H1 (cell line): ENCODE measurements around the gene FAM120A. TPM values are rescaled to one million over a fixed set of nuclear protein-coding genes. Genes with fewer than 3 reads are reported as not detected.

Experiments
- CTCF ChIA-PET: fragments of 300-600 bp; sonication (Branson Sonifier 250); formaldehyde crosslinking; loops from one replicate; lab custom pipeline; 2021; ENCODE audit not compliant: partially characterized antibody; lab: Charles Lee
- POLR2A ChIA-PET: fragments of 300-600 bp; sonication (Branson Sonifier 250); formaldehyde crosslinking; loops from one replicate; lab custom pipeline; 2021; ENCODE audit warnings: inconsistent platforms; ENCODE audit not compliant: partially characterized antibody; lab: Charles Lee
- DNase-seq, 2 experiments: peaks; one replicate each; pipeline versions ENCODE4 v3.0.0 to v3.0.0-alpha.2; 2010 to 2022; ENCODE audit warnings: low spot score in 2 of 2, low read depth in 1 of 2, mixed read lengths in 1 of 2
- FAIRE-seq: peaks from 2 replicates; lab custom pipeline; 2011; peaks lifted over from hg19 to GRCh38; lab: Jason Lieb, UNC
- H2AFZ ChIP-seq: 2 replicates; pipeline ENCODE4 v1.8.1; 2012; ENCODE audit warnings: low read length, inconsistent platforms
- H2AK5ac ChIP-seq: 2 replicates; pipeline ENCODE4 v1.6.1; 2013; ENCODE audit warnings: low read depth, low read length
- H2BK120ac ChIP-seq: replicated peaks from 2 replicates; pipeline ENCODE3; 2013; ENCODE audit warnings: low read depth, low read length, inconsistent platforms
- H2BK12ac ChIP-seq: 2 replicates; pipeline ENCODE4 v1.6.1; 2013; ENCODE audit warnings: low read depth, low read length
- H2BK15ac ChIP-seq: 2 replicates; pipeline ENCODE4 v1.6.1; 2013; ENCODE audit warnings: low read length
- H2BK20ac ChIP-seq: 2 replicates; pipeline ENCODE4 v1.6.1; 2013; ENCODE audit warnings: low read length
- H2BK5ac ChIP-seq: 2 replicates; pipeline ENCODE4 v1.6.1; 2013; ENCODE audit warnings: low read depth, low read length
- H3K14ac ChIP-seq: 2 replicates; pipeline ENCODE4 v1.6.1; 2013; ENCODE audit warnings: inconsistent platforms; ENCODE audit not compliant: insufficient read length
- H3K18ac ChIP-seq: 2 replicates; pipeline ENCODE4 v1.6.1; 2013; ENCODE audit warnings: low read length; ENCODE audit errors: extremely low read depth
- H3K23ac ChIP-seq: 2 replicates; pipeline ENCODE4 v1.6.1; 2013; ENCODE audit warnings: inconsistent platforms; ENCODE audit not compliant: insufficient read length
- H3K23me2 ChIP-seq: 2 replicates; pipeline ENCODE4 v1.6.1; 2013; ENCODE audit warnings: low read depth, low read length
- H3K27ac ChIP-seq: 2 replicates; pipeline ENCODE4 v1.6.1; 2011; ENCODE audit warnings: low read depth, low read length, inconsistent platforms
- H3K27me3 ChIP-seq, 4 experiments: replicated peaks in 1 of 4; 1 replicate in 1 of 4; 2 replicates in 3 of 4; pipeline versions ENCODE4 v1.6.1 to v1.8.1; 2011 to 2013; ENCODE audit warnings: low read length in 3 of 4, mild to moderate bottlenecking in 3 of 4, inconsistent platforms in 2 of 4, mixed read lengths in 2 of 4, moderate library complexity in 1 of 4; ENCODE audit not compliant: control insufficient read depth in 3 of 4, insufficient read depth in 3 of 4; ENCODE audit errors: extremely low read depth in 1 of 4
- H3K36me3 ChIP-seq, 4 experiments: 2 replicates each; pipeline versions ENCODE4 v1.6.1 to v1.8.1; 2011 to 2013; ENCODE audit warnings: mild to moderate bottlenecking in 4 of 4, low read length in 3 of 4, moderate library complexity in 2 of 4, control low read depth in 1 of 4, inconsistent platforms in 1 of 4; ENCODE audit not compliant: insufficient read depth in 4 of 4, control insufficient read depth in 2 of 4
- H3K4ac ChIP-seq: replicated peaks from 2 replicates; pipeline ENCODE3; 2013; ENCODE audit warnings: low read length, low read depth, mixed read lengths, inconsistent platforms; ENCODE audit not compliant: insufficient read length
- H3K4me1 ChIP-seq, 4 experiments: replicated peaks in 1 of 4; 1 replicate in 1 of 4; 2 replicates in 3 of 4; pipeline versions ENCODE4 v1.6.1 to v1.8.1; 2011 to 2013; ENCODE audit warnings: low read length in 3 of 4, inconsistent platforms in 2 of 4, mixed read lengths in 1 of 4; ENCODE audit not compliant: insufficient read depth in 4 of 4, control insufficient read depth in 3 of 4
- H3K4me2 ChIP-seq, 2 experiments: 2 replicates each; pipeline versions ENCODE4 v1.6.1 to v1.8.1; 2011 to 2013; ENCODE audit warnings: low read depth in 2 of 2, low read length in 2 of 2, control low read depth in 1 of 2, inconsistent platforms in 1 of 2, mild to moderate bottlenecking in 1 of 2; ENCODE audit not compliant: insufficient read depth in 1 of 2
- H3K4me3 ChIP-seq, 4 experiments: fragments of 200-600, 300-600 bp in 1 of 4; sonication (generic), shearing (Covaris generic), sonication (Bioruptor Twin) in 1 of 4; 2 replicates each; pipeline versions ENCODE4 v1.5.1 to v1.8.1; 2011 to 2016; ENCODE audit warnings: low read length in 4 of 4, low read depth in 3 of 4, control low read depth in 2 of 4, inconsistent platforms in 2 of 4, mild to moderate bottlenecking in 2 of 4, mixed read lengths in 1 of 4, moderate library complexity in 1 of 4; ENCODE audit not compliant: insufficient read depth in 2 of 4; ENCODE audit errors: extremely low read depth in 1 of 4
- H3K56ac ChIP-seq: replicated peaks from 2 replicates; pipeline ENCODE3; 2013; ENCODE audit warnings: low read depth, mild to moderate bottlenecking, mixed read lengths, low read length, inconsistent platforms; ENCODE audit not compliant: insufficient read length
- H3K79me1 ChIP-seq: 2 replicates; pipeline ENCODE4 v1.6.1; 2013; ENCODE audit warnings: low read depth, low read length, control low read depth
- H3K79me2 ChIP-seq, 2 experiments: 2 replicates each; pipeline versions ENCODE4 v1.6.1 to v1.8.1; 2012 to 2013; ENCODE audit warnings: low read length in 2 of 2, mild to moderate bottlenecking in 2 of 2, inconsistent platforms in 1 of 2; ENCODE audit not compliant: insufficient read depth in 2 of 2, control insufficient read depth in 1 of 2
- H3K9ac ChIP-seq, 4 experiments: replicated peaks in 1 of 4; 1 replicate in 1 of 4; 2 replicates in 3 of 4; pipeline versions ENCODE4 v1.6.1 to v1.8.1; 2011 to 2013; ENCODE audit warnings: low read depth in 3 of 4, low read length in 3 of 4, control low read depth in 2 of 4, mild to moderate bottlenecking in 2 of 4, moderate library complexity in 2 of 4, inconsistent platforms in 1 of 4; ENCODE audit errors: extremely low read depth in 1 of 4
- H3K9me3 ChIP-seq, 2 experiments: 2 replicates each; pipeline versions ENCODE4 v1.6.1 to v1.8.1; 2012 to 2013; ENCODE audit warnings: mild to moderate bottlenecking in 2 of 2, moderate library complexity in 2 of 2, control low read depth in 1 of 2, inconsistent platforms in 1 of 2, low read depth in 1 of 2, low read length in 1 of 2, mixed read lengths in 1 of 2; ENCODE audit not compliant: insufficient read depth in 2 of 2
- H4K20me1 ChIP-seq, 2 experiments: replicated peaks in 1 of 2; 2 replicates each; pipeline versions ENCODE3 to v1.8.1; 2011 to 2013; ENCODE audit warnings: inconsistent platforms in 2 of 2, low read length in 2 of 2, mild to moderate bottlenecking in 1 of 2; ENCODE audit not compliant: insufficient read depth in 2 of 2, control insufficient read depth in 1 of 2
- H4K5ac ChIP-seq: 2 replicates; pipeline ENCODE4 v1.6.1; 2013; ENCODE audit warnings: low read length, low read depth, mixed read lengths, inconsistent platforms; ENCODE audit not compliant: insufficient read length
- H4K8ac ChIP-seq: 2 replicates; pipeline ENCODE4 v1.8.0; 2013; ENCODE audit warnings: mild to moderate bottlenecking, moderate library complexity, low read length, inconsistent platforms; ENCODE audit not compliant: insufficient read depth; ENCODE audit errors: extremely low read depth
- H4K91ac ChIP-seq: replicated peaks from 2 replicates; pipeline ENCODE3; 2013; ENCODE audit warnings: low read length, mixed read lengths, inconsistent platforms; ENCODE audit not compliant: insufficient read length
- CBX8 ChIP-seq: fragments of 300-800, 300-1000 bp; sonication (generic); IDR thresholded peaks from 2 replicates; pipeline ENCODE4 v1.7.1; 2016; ENCODE audit warnings: low read depth, low read length, borderline replicate concordance
- FOSL1 ChIP-seq: IDR thresholded peaks from 2 replicates; pipeline ENCODE4 v1.6.1; 2011; ENCODE audit warnings: mild to moderate bottlenecking, low read depth, low read length, moderate library complexity; ENCODE audit not compliant: insufficient read depth
- HDAC2 ChIP-seq, 2 experiments: fragments of 300-600 bp in 1 of 2; sonication (generic) in 1 of 2; IDR thresholded peaks; 2 replicates each; pipeline ENCODE4 v1.6.1; 2011 to 2012; ENCODE audit warnings: low read depth in 2 of 2, low read length in 2 of 2, mild to moderate bottlenecking in 2 of 2, moderate library complexity in 2 of 2, borderline replicate concordance in 1 of 2, inconsistent platforms in 1 of 2
- NANOG ChIP-seq: IDR thresholded peaks from 2 replicates; pipeline ENCODE4 v1.6.1; 2011; ENCODE audit warnings: low read length, low read depth, mild to moderate bottlenecking, inconsistent platforms; ENCODE audit not compliant: insufficient read depth, poor library complexity, severe bottlenecking
- WGBS, 2 experiments: shearing (Covaris generic) in 1 of 2; methylation state at CpG; one replicate each; pipeline versions ENCODE4 v1.1.6 to v1.1.7; 2013 to 2015; ENCODE audit warnings: low lambda C conversion rate in 2 of 2, mixed read lengths in 2 of 2, inconsistent platforms in 1 of 2, low coverage in 1 of 2, missing lambda C conversion rate in 1 of 2; ENCODE audit not compliant: insufficient replicate concordance in 2 of 2, insufficient coverage in 1 of 2, insufficient read length in 1 of 2; ENCODE audit errors: extremely low coverage in 1 of 2, missing lambda C conversion rate in 1 of 2; 5-methylcytosine and 5-hydroxymethylcytosine counted together
- polyA plus RNA-seq, 7 experiments: library from polyadenylated mRNA; depleted of rRNA in 3 of 7; stranded (reverse) in 5 of 7; unstranded in 2 of 7; fragments of >200 nt in 5 of 7; fragments of 200-250 nt in 2 of 7; gene quantifications; 1 replicate in 5 of 7; 2 replicates in 1 of 7; 4 replicates in 1 of 7; pipeline versions ENCODE4 v1.2.1 to v1.2.3, GENCODE V29; 2011 to 2013; ENCODE audit warnings: missing spikeins in 2 of 7, mixed read lengths in 2 of 7
- total RNA-seq: library from RNA; stranded (reverse); fragmentation: NEBNext Ultra II Directional; extraction: Animal tissue kit (Norgen Biotek cat#: 25700); gene quantifications from 2 replicates; pipeline ENCODE4 v1.2.1, GENCODE V29; 2021
- TF ChIP-seq, protein P1 (sequence below): IDR thresholded peaks from 2 replicates; pipeline ENCODE4 v1.6.1; 2012; ENCODE audit warnings: low read length, inconsistent platforms

FAM120A gene
- total and polyA plus RNA-seq, 2 of the 8 experiments (the other 6 are each of a cell fraction or from before 2014, with no cell fraction given), result 24.9 to 54.7 TPM

DNA sequence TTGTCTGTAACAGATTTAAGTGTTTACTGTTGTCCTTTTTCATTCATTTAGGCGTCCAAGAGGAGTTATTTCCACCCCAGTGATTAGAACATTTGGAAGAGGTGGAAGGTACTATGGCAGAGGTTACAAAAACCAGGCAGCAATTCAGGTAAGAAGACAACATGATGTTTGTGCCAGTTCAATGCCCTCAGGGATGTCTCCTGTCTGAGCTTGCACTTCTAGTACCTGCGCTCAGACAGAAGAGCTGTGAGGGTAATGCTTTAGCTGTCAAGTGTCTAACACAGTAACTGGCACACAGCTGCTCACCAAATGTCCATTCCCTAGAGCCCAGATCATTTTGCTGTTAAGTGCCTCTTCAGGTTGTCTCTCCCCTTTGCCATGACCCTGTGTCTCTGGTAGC is 110.7 kb downstream of the FAM120A start:
- Histone ChIP-seq H3K79me2 (no peaks in the 10 kb centered on the region), H3K9ac (no peak overlapping the region), H3K4me1 (peaks cover 0 to 3% (median 2%) of the 10 kb centered on the region in 4 experiments; a peak in 3 of 7 replicates), H4K8ac (no peak overlapping the region), H2BK120ac (no peak overlapping the region), H3K79me1 (no peaks in the 10 kb centered on the region), H4K20me1 (peaks cover 2% of the 10 kb centered on the region in 2 experiments), H3K23ac (no peak overlapping the region), H3K9me3 (no peaks in the 10 kb centered on the region), H2BK12ac (no peak overlapping the region), H3K18ac (no peak overlapping the region), H2BK20ac (no peak overlapping the region), H3K4me3 (no peak overlapping the region), H2BK5ac (no peak overlapping the region), H3K23me2 (peaks cover 5% of the 10 kb centered on the region; the same call in 1 of the 2 replicates), H2AFZ (no peak overlapping the region), H2AK5ac (no peak overlapping the region), H3K27ac (no peak overlapping the region), H3K4me2 (no peak overlapping the region), H4K5ac (no peak overlapping the region), H3K14ac (no peak overlapping the region), H3K36me3 (peaks cover 16 to 48% (median 32%) of the 10 kb centered on the region in 4 experiments; a peak in 7 of 8 replicates), H4K91ac (no peak overlapping the region), H2BK15ac (no peak overlapping the region), H3K27me3 (no peaks in the 10 kb centered on the region), H3K56ac (no peak overlapping the region), H3K4ac (no peak overlapping the region)
- ChIA-PET CTCF (interaction anchor here (0.7 kb wide), 1 partner anchor 12 kb away, joined by 3 read pairs; no protein-coding TSS in a partner anchor), POLR2A (no interaction called here)
- 92% methylated on average over 2 of the region's 2 CpGs; no CpG with 5 or more reads in 1 of the 2 experiments for WGBS, 2 experiments
- no peak for FAIRE-seq
- DNase-seq, result no peak
- no peak for TF ChIP-seq NANOG
- no peak for TF ChIP-seq HDAC2 (IDR thresholded peaks at IDR 0.05; ENCODE audit: borderline replicate concordance in 1 of 2, low read depth in 2 of 2, low read length in 2 of 2)
- TF ChIP-seq CBX8, result no peak
- TF ChIP-seq FOSL1, result no peak
- TF ChIP-seq, protein P1, sequence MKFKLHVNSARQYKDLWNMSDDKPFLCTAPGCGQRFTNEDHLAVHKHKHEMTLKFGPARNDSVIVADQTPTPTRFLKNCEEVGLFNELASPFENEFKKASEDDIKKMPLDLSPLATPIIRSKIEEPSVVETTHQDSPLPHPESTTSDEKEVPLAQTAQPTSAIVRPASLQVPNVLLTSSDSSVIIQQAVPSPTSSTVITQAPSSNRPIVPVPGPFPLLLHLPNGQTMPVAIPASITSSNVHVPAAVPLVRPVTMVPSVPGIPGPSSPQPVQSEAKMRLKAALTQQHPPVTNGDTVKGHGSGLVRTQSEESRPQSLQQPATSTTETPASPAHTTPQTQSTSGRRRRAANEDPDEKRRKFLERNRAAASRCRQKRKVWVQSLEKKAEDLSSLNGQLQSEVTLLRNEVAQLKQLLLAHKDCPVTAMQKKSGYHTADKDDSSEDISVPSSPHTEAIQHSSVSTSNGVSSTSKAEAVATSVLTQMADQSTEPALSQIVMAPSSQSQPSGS, result no peak
